Posterior cingulate gyrus (tissue), 11 donors: ENCODE measurements around the gene UST.
"Not testable (repeated sequence)": the region's sequence is repeated elsewhere in the genome, so short reads cannot be mapped to it uniquely, and the experiment has no call there.

Experiments
- DNase-seq, 10 donors: peaks; one replicate each; pipeline versions ENCODE4 v3.0.0 to v3.0.0-alpha.2; 2020 to 2021; ENCODE audit warnings: mixed read lengths in 3 of 10
- intact Hi-C: fragments of 100-400 bp; cut with DNase I; formaldehyde crosslinking; loops from one replicate; pipeline ENCODE4 v1.15.1; 2023

Gene UST

GRCh38 chr6:148735989-148736388, 10.8 kb upstream of the UST start:
- intact Hi-C loops, result no loop called here

GRCh38 chr6:148736774-148737412, 9.9 kb upstream of the UST start:
- intact Hi-C loops, result no loop called here
- no peak for DNase-seq

More at GRCh38 chr6:148735989-148736388, 10.8 kb upstream of the UST start:
- DNase-seq, result no peak

- intact Hi-C loops, result no loop called here
- no peak for DNase-seq
Measured at GRCh38 chr6:148737806-148738205, 9.0 kb upstream of the UST start.

- intact Hi-C loops, result no loop called here
- DNase-seq, result no peak
Measured at GRCh38 chr6:148738946-148739821, 7.6 kb upstream of the UST start.

- intact Hi-C loops, result no loop called here
- DNase-seq, result no peak
Measured at GRCh38 chr6:148739822-148740128, 7.1 kb upstream of the UST start.

GRCh38 chr6:148743476-148743875, 3.4 kb upstream of the UST start:
- no peak for DNase-seq
- intact Hi-C loops, result no loop called here

GRCh38 chr6:148745926-148746325, 904 bp upstream of the UST start:
- DNase-seq, result no peak
- intact Hi-C loops, result loop anchor here (5.0 kb wide), 2 partner anchors 169 to 201 kb away; no protein-coding TSS in a partner anchor

- peak in 8 of 10 donors; percentile 22 to 84 (median 32) for DNase-seq
- intact Hi-C loops, result loop anchor here (5.0 kb wide), 2 partner anchors 170 to 200 kb away; no protein-coding TSS in a partner anchor
Measured at GRCh38 chr6:148747145-148747470, 278 bp downstream of the UST start.

- DNase-seq, result peak in 8 of 10 donors; percentile 22 to 88 (median 36)
- intact Hi-C loops, result loop anchor here (5.0 kb wide), 2 partner anchors 170 to 200 kb away; no protein-coding TSS in a partner anchor
Measured at GRCh38 chr6:148747471-148748165, 788 bp downstream of the UST start.

GRCh38 chr6:148749674-148750073, 2.8 kb downstream of the UST start:
- intact Hi-C loops, result loop anchor here (5.0 kb wide), 2 partner anchors 172 to 198 kb away; no protein-coding TSS in a partner anchor

GRCh38 chr6:148750838-148751792, 4.3 kb downstream of the UST start:
- DNase-seq, result no peak
- intact Hi-C loops, result no loop called here

More at GRCh38 chr6:148749674-148750073, 2.8 kb downstream of the UST start:
- no peak for DNase-seq

- intact Hi-C loops, result no loop called here
- no peak for DNase-seq
Measured at GRCh38 chr6:148751793-148752170, 5.0 kb downstream of the UST start.

GRCh38 chr6:148755379-148755778, 8.5 kb downstream of the UST start:
- intact Hi-C loops, DNase-seq: not testable (repeated sequence)

GRCh38 chr6:148757944-148758480, 11.2 kb downstream of the UST start:
- no peak for DNase-seq
- intact Hi-C loops, result no loop called here

GRCh38 chr6:148758492-148758891, 11.7 kb downstream of the UST start:
- peak in 7 of 10 donors; percentile 26 to 90 (median 45) for DNase-seq
- intact Hi-C loops, result no loop called here

- DNase-seq, result no peak
- intact Hi-C loops, result no loop called here
Measured at GRCh38 chr6:148760258-148760534, 13.4 kb downstream of the UST start.

- intact Hi-C loops, result no loop called here
- peak; percentile 16 to 90 (median 45) for DNase-seq
Measured at GRCh38 chr6:148760568-148761526, 14.0 kb downstream of the UST start.

- peak in 1 of 10 donors; percentile 83 for DNase-seq
- intact Hi-C loops, result no loop called here
Measured at GRCh38 chr6:148761527-148762011, 14.7 kb downstream of the UST start.

GRCh38 chr6:148762231-148762630, 15.4 kb downstream of the UST start:
- no peak for DNase-seq
- intact Hi-C loops, result no loop called here
